Muscle layer of duodenum (tissue), 2 donors: ENCODE measurements around the gene PRPSAP2.
"Not testable (repeated sequence)": the region's sequence is repeated elsewhere in the genome, so short reads cannot be mapped to it uniquely, and the experiment has no call there.

Experiments
- H3K27ac ChIP-seq: one replicate; pipeline ENCODE4 v1.7.0; 2013; ENCODE audit warnings: mild to moderate bottlenecking, low read length
- H3K27me3 ChIP-seq: one replicate; pipeline ENCODE4 v1.7.0; 2013; ENCODE audit warnings: low read depth, mild to moderate bottlenecking, control low read depth, low read length
- H3K36me3 ChIP-seq, 2 donors: one replicate each; pipeline ENCODE4 v1.7.0; 2013; ENCODE audit warnings: low read length in 2 of 2, control low read depth in 1 of 2, mild to moderate bottlenecking in 1 of 2; ENCODE audit not compliant: insufficient read depth in 2 of 2, control insufficient read depth in 1 of 2
- H3K4me1 ChIP-seq, 2 donors: one replicate each; pipeline ENCODE4 v1.7.0; 2013; ENCODE audit warnings: low read length in 2 of 2, mild to moderate bottlenecking in 2 of 2, control low read depth in 1 of 2, moderate library complexity in 1 of 2; ENCODE audit not compliant: insufficient read depth in 2 of 2, control insufficient read depth in 1 of 2
- H3K4me3 ChIP-seq, 2 donors: one replicate each; pipeline ENCODE4 v1.7.0; 2013; ENCODE audit warnings: low read length in 2 of 2, low read depth in 1 of 2, mild to moderate bottlenecking in 1 of 2
- H3K9me3 ChIP-seq, 2 donors: one replicate each; pipeline ENCODE4 v1.7.0; 2013; ENCODE audit warnings: low read length in 2 of 2, control low read depth in 1 of 2, mild to moderate bottlenecking in 1 of 2; ENCODE audit not compliant: control insufficient read depth in 1 of 2
- donor health status: healthy.

PRPSAP2 gene

GRCh38 chr17:18857864-18858566 lies at the start of gene PRPSAP2:
PRPSAP2 (plus strand) TSS chr17:18858131; CDS start chr17:18865834, 7,703 bp downstream.
- Histone ChIP-seq H3K4me3 (peak within 1 kb of the TSS; percentile 75 to 80), H3K27ac (peak within 1 kb of the TSS; percentile 64), H3K4me1 (peaks cover 5 to 19% of the 10 kb centered on the region in 2 donors), H3K9me3 (no peaks in the 10 kb centered on the region), H3K27me3 (no peaks in the 10 kb centered on the region), H3K36me3 (no peaks in the 10 kb centered on the region)

- H3K4me3 ChIP-seq, H3K27me3 ChIP-seq, H3K36me3 ChIP-seq, H3K27ac ChIP-seq, H3K4me1 ChIP-seq, H3K9me3 ChIP-seq: not testable (repeated sequence)
Observed at GRCh38 chr17:18815924-18816323, 42.0 kb upstream of the PRPSAP2 start.

- not testable (repeated sequence) for H3K4me3 ChIP-seq, H3K27ac ChIP-seq, H3K4me1 ChIP-seq, H3K36me3 ChIP-seq, H3K9me3 ChIP-seq, H3K27me3 ChIP-seq
Observed at GRCh38 chr17:18816489-18817371, 41.2 kb upstream of the PRPSAP2 start.

DNA sequence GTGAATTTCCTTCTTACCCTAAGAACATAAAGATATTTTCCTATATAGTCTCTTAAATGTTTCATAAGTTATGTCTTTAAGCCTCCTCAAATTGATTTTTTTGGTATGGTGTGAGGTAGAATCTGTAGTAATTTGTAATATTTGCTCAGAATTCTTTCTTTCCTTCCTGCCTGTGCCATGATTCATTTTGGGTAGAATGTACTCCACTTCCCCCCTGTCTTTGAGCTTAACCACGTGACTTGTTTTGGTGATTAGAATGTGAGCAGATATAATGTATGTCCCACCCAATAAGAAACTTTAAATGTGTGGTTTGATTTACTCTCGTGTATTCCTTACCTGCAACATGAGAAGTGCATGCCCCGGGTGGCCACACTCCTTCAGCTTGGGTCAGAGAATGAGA lies 36.5 kb upstream of the PRPSAP2 start:
- not testable (repeated sequence) for H3K4me1 ChIP-seq, H3K36me3 ChIP-seq, H3K27me3 ChIP-seq, H3K4me3 ChIP-seq, H3K9me3 ChIP-seq, H3K27ac ChIP-seq

DNA sequence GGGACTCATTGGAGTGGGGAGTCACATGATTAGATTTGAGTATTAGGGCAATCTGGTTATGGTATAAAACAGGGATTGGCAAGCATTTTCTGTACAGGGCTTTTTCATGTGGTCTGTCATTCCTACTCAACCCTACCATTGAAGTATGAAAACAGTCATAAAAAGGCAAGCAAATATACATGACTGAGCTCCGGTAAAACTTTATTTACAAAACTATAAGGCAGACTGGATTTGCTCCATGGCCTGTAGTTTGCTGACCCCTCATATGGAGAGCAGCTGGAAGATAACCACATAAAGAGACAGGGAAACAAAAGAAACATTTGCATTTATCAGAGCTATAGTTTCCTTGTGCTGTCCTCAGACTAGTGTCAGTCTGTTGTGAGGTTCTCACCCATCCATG lies 30.3 kb upstream of the PRPSAP2 start:
- not testable (repeated sequence) for H3K4me3 ChIP-seq, H3K27me3 ChIP-seq, H3K27ac ChIP-seq, H3K36me3 ChIP-seq, H3K9me3 ChIP-seq, H3K4me1 ChIP-seq

GRCh38 chr17:18848501-18848900 lies 9.4 kb upstream of the PRPSAP2 start:
- Histone ChIP-seq H3K36me3 (no peaks in the 10 kb centered on the region), H3K27me3 (no peaks in the 10 kb centered on the region), H3K9me3 (no peaks in the 10 kb centered on the region), H3K4me1 (no peaks in the 10 kb centered on the region), H3K4me3 (no peak overlapping the region), H3K27ac (no peak overlapping the region)

- no peak overlapping the region for H3K4me3 ChIP-seq
- no peaks in the 10 kb centered on the region for H3K36me3 ChIP-seq
- H3K4me1 ChIP-seq: peaks cover 4 to 5% of the 10 kb centered on the region in 2 donors
- H3K27me3 ChIP-seq: no peaks in the 10 kb centered on the region
- no peak overlapping the region for H3K27ac ChIP-seq
- H3K9me3 ChIP-seq: no peaks in the 10 kb centered on the region
Observed at GRCh38 chr17:18850679-18851078, 7.3 kb upstream of the PRPSAP2 start.

GRCh38 chr17:18851201-18851600 lies 6.7 kb upstream of the PRPSAP2 start:
- Histone ChIP-seq H3K9me3 (no peaks in the 10 kb centered on the region), H3K4me1 (peaks cover 5 to 6% of the 10 kb centered on the region in 2 donors), H3K27me3 (no peaks in the 10 kb centered on the region), H3K36me3 (no peaks in the 10 kb centered on the region), H3K4me3 (no peak overlapping the region), H3K27ac (no peak overlapping the region)

GRCh38 chr17:18854956-18855355 lies 3.0 kb upstream of the PRPSAP2 start:
- H3K36me3 ChIP-seq: no peaks in the 10 kb centered on the region
- H3K4me1 ChIP-seq: peaks cover 5 to 19% of the 10 kb centered on the region in 2 donors
- H3K27ac ChIP-seq: no peak overlapping the region
- H3K27me3 ChIP-seq: no peaks in the 10 kb centered on the region
- no peaks in the 10 kb centered on the region for H3K9me3 ChIP-seq
- H3K4me3 ChIP-seq: peak overlapping the region in 1 of 2 donors; percentile 80

DNA sequence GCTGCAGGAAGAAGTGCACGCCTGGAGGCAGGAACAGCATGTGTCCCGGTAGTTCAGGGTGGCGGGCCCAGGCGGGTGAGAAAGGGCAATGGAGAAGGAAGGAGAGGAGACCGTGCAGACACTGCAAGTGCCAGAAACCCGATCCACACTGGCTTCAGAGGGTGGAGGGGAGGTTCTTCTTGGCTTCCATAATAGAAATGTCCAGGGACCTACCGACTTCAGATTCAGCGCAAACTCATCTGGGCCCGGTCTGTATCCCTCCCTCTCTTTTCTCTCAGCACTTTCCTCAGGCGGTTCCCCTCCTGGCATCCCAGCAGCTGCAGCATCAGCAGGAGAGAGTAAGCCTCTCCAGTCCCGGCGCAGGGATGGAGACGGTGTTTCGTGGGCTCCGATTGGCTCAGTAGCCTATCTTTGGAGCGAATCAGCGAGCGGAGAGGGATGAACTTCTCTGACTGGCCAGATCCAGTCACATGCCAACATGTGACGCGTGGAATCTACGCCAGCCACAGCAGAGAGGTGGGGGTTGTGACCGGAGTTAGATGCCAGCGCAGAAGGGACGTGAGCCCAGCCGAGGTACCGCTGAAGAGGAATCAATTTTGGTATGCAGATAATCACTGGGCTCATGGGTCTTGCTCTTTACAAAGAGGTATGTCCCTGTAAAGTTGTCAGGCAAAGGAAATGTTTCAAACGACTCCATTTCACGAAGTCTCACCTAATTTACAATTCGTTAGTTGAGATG lies 1.9 kb upstream of the PRPSAP2 start:
- H3K36me3 ChIP-seq: no peaks in the 10 kb centered on the region
- peaks cover 5 to 19% of the 10 kb centered on the region in 2 donors for H3K4me1 ChIP-seq
- no peaks in the 10 kb centered on the region for H3K9me3 ChIP-seq
- H3K27ac ChIP-seq: peak overlapping the region; percentile 52
- peak overlapping the region; percentile 75 to 80 for H3K4me3 ChIP-seq
- no peaks in the 10 kb centered on the region for H3K27me3 ChIP-seq

GRCh38 chr17:18856570-18856915 lies 1.4 kb upstream of the PRPSAP2 start:
- Histone ChIP-seq H3K27ac (peak overlapping the region; percentile 52), H3K9me3 (no peaks in the 10 kb centered on the region), H3K27me3 (no peaks in the 10 kb centered on the region), H3K36me3 (no peaks in the 10 kb centered on the region), H3K4me1 (peaks cover 5 to 19% of the 10 kb centered on the region in 2 donors), H3K4me3 (peak overlapping the region; percentile 75 to 80)
